ENCODE results near the gene OLFML3.
"Not testable (repeated sequence)": the region's sequence is repeated elsewhere in the genome, so short reads cannot be mapped to it uniquely, and the experiment has no call there.

Gene OLFML3, protein sequence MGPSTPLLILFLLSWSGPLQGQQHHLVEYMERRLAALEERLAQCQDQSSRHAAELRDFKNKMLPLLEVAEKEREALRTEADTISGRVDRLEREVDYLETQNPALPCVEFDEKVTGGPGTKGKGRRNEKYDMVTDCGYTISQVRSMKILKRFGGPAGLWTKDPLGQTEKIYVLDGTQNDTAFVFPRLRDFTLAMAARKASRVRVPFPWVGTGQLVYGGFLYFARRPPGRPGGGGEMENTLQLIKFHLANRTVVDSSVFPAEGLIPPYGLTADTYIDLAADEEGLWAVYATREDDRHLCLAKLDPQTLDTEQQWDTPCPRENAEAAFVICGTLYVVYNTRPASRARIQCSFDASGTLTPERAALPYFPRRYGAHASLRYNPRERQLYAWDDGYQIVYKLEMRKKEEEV

DNA sequence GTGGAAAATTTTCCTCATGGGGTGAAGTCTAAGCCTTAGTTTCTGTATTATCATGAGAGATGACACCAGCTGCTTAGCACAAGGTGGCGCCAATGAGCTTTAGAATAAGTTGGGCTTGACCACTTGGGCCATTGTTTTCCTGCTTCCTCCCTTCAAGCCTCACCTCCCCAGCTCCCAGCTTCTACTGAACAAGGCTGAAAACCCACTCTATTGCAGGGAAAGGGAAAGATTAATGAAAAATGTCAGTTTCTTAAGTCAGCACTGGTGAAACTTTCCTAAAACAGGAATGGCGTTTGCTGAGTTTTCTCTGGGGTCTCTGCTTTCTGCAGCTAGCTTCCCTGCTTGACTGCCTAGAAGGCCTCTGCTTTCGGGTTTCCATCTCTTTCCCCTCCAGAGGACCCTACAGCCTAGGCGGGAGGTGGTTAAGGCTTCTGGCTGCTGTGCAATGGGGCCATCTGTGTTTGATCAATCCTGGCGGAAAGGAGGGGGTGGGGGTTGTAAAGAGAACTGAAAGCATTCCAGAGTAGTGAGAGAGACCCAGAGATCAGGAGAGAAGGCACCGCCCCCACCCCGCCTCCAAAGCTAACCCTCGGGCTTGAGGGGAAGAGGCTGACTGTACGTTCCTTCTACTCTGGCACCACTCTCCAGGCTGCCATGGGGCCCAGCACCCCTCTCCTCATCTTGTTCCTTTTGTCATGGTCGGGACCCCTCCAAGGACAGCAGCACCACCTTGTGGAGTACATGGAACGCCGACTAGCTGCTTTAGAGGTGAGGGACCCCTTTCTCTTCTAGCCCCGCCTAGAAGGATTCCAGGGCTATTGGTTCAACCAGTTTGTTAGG is at the start of gene OLFML3:
OLFML3 (plus strand) TSS at position 612 of the 840 bp plus-strand sequence; CDS start at position 655, 43 bp downstream.
- DNase-seq, result peak; percentile 55

DNA sequence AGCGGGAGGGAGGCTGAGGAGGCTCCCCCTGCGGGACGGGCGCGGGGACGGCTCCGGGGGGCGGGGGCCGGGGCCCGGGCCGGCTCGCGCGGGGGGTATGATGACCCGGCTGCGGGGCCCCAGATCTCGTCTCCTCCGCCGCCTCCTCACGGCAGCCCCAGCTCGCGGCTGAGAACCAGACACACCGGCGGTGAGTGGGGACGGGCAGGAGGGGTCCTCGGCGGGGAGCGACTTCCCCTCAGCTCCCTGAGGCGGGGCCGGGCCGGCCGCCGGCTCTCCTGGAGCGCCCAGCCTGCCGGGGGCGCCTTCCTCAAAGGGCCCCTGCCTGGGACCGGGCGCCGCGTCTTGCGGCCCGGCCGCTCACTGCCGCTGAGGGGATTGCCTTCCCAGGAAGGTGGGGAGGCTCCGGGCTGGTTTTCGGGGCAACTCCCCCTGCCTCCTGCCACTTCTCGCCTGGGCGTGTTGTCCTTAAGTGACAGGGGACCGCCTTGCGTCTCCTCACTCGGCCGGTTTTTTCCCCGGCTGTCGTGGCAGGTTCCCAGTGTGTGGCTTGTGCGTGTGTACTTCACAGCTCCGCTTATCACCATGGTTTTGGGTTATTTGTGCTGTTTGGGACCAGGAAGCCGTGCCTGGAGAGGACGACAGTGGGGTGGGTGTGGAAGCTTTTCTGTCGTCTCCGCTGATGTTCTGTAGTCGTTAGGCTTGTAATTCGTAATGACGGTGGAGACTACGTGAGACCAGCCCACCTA is 49.4 kb upstream of the OLFML3 start:
- DNase-seq, result peak; percentile 84

DNA sequence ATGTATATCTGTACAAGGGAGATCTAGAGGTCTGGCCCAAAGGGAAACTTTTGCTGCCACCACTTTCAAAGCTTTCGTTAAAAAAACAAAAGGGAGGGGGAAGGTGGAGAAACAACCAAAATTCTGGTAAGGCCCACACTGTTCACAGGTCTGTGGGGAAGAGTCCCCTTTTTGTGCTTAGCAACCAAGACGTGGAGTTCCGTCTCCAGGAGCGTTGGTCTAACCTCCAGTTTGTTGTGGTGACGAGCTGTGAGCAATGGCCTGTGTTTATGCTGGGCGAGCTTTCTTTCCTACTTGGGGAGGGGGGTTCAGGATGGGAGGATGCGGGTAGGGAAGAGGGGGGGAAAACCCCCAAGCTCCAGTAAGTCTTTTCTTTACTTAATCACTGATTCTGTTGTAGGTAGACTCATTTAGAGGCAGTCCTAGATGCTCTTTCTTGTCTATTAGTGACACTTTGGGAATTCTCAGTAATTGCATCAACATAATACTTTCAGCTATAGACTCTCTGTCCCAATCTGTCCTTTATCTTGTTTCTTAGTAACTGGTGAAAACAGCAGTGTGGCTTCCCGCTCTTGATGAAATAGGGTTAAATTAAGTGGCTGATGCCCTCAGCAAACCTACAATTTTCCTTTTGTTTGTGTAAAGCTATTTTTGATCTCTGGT is 48.6 kb upstream of the OLFML3 start:
- peak; percentile 93 for DNase-seq

DNA sequence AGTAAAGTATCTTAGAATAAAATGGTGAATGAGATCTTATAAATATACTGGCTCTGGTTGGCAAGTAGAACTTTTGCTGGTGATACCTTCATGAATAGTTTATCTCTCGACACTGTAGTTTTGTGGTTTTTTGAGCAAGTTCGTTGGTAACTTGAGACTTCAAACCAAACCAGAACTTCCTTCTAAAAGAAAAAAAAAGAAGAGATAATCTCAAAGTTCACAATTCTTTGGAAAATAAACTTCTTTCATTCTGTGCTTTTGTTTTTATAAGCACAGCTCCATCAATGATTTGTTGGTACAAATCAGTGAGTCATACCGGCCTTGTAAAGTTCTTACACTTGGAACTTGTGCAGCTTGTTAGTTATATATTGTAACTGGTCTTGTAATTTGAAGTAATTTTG is 47.8 kb upstream of the OLFML3 start:
- DNase-seq, result peak; percentile 67

DNA sequence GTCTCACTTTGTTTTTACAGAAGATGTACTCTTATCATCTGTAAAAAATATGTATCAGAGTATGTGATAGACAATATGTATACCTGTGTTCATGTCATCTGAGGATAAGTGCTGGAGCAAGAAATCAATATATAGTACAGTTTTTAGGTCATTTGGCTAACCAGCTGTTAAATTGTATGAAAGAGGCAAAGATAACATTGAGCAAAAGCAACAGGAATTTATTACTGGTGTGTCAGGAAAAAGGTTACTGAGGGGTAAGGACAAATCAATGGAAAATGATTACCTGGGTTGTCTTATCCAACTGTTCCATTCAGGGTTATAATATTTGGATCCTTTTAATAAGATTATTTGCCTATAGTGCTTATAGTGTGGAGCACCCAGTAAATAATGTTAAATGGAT is 45.3 kb upstream of the OLFML3 start:
- no peak for DNase-seq

DNA sequence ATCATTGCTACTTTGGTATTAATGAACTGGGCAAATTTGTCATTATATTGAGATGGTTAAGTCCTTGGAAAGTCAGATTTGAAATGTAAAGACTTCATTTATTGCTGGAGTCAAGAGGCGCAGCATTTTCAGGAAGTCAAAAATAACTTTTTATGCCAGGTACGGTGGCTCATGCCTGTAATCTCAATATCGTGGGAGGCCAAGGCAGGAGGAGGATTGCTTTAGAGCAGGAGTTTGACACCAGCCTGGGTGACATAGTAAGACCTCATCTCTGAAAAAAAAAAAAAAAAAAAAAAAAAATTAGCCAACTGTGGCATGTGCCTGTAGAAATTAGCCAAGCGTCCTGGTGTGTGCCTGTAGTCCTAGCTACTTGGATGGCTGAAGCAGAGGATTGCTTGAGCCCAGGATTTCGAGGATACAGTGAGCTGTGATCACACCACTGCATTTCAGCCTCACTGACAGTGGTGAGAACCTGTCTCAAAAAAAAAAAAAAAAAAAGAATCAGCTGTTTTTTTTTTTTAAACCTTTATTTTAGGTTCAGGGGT is 44.7 kb upstream of the OLFML3 start:
- no peak for DNase-seq

DNA sequence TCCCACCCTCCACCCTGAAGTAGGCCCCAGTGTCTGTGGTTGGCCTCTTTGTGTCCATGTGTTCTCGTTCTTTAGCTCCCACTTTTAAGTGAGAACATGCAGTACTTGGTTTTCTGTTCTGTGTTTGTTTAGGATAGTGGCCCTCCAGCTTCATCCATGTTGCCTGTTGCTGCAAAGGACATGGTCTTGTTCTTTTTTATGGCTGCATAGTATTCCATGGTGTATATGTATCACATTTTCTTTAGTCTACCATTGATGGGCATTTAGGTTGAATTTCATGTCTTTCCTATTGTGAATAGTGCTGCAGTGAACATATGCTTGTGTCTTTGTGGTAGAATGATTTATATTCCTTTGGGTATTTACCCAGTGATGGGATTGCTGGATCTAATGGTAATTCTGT is 44.1 kb upstream of the OLFML3 start:
- no peak for DNase-seq

DNA sequence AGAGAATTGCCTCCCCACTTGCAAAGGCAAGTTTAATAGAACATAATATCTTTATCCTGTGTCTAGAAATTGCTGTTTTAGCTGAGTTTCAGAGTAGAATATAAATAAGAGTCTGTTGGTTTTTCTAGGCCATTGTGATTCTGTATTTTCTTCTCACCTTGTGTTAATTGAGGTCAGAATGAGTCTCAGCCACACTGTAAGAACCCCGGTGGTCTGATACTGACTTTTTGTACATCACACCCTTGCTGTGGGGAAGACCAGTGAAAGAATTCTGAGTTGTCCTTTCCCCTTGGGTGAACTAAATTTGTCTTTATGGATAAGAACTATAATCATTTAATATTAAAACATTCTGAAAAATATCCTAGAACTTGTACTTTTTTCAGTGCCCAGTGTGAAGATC is 43.3 kb upstream of the OLFML3 start:
- peak; percentile 34 for DNase-seq

DNA sequence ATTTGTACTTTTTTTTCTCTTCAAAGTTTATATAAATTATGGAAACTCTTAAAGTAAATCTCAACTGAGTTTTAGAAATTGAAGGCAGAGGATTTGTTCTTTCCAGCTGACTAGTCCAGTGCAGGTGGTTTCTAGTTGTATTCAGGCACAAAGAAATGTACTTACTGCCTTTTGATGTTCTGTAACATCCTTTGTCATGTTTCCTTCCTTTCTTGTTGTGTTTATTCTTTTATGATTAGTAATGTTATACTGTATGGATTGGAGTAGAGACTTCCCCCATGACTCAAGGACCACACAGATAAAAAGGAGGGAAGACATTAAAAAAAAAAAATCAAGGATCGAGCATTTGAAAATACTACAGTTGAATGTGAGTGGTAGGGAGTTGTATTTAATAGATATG is 42.1 kb upstream of the OLFML3 start:
- DNase-seq, result no peak

DNA sequence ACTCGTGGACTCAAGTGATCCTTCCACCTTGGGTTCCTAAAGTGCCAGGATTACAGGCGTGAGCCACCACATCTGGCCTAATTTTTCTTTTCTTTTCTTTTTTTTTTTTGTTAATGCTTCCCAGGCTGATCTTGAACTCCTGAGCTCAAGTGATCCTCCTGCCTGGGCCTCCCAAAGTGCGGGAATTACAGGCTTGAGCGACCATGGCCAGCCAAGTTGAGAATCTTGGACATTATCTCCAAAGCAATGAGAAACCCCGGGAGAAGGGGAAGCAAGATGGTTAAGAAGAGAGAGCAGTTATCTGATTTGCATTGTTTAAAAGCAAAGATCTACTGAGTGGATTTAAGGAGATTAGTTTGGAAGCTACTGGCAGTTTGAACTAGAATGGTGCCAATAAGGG is 41.1 kb upstream of the OLFML3 start:
- no peak for DNase-seq

DNA sequence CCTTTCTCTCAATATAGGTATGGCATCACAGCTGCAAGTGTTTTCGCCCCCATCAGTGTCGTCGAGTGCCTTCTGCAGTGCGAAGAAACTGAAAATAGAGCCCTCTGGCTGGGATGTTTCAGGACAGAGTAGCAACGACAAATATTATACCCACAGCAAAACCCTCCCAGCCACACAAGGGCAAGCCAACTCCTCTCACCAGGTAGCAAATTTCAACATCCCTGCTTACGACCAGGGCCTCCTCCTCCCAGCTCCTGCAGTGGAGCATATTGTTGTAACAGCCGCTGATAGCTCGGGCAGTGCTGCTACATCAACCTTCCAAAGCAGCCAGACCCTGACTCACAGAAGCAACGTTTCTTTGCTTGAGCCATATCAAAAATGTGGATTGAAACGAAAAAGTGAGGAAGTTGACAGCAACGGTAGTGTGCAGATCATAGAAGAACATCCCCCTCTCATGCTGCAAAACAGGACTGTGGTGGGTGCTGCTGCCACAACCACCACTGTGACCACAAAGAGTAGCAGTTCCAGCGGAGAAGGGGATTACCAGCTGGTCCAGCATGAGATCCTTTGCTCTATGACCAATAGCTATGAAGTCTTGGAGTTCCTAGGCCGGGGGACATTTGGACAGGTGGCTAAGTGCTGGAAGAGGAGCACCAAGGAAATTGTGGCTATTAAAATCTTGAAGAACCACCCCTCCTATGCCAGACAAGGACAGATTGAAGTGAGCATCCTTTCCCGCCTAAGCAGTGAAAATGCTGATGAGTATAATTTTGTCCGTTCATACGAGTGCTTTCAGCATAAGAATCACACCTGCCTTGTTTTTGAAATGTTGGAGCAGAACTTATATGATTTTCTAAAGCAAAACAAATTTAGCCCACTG is 38.7 kb upstream of the OLFML3 start:
- peak; percentile 67 for DNase-seq

DNA sequence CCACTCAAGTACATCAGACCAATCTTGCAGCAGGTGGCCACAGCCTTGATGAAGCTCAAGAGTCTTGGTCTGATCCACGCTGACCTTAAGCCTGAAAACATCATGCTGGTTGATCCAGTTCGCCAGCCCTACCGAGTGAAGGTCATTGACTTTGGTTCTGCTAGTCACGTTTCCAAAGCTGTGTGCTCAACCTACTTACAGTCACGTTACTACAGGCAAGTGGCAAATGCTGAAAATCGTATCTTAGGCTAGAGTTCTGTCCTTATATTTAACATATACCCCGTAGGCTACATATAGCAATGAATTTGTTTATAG is 38.1 kb upstream of the OLFML3 start:
- no peak for DNase-seq

DNA sequence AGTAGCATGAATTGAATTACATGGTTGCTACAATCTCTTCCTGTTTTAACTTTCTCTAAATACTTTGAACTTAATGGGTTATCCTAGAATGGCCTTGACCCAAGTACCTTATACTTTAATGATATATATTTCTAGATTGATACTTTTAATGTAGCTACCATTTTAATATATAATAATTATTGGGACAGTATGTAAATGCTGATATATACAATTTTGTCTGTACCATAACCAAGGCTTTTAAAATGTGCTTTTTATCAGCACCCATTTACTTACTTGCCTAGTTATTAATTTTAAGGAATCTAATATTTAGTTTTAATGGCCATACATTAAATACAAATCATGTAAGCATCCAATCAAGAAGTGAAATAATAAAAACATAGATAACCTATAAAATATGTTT is 36.7 kb upstream of the OLFML3 start:
- no peak for DNase-seq

DNA sequence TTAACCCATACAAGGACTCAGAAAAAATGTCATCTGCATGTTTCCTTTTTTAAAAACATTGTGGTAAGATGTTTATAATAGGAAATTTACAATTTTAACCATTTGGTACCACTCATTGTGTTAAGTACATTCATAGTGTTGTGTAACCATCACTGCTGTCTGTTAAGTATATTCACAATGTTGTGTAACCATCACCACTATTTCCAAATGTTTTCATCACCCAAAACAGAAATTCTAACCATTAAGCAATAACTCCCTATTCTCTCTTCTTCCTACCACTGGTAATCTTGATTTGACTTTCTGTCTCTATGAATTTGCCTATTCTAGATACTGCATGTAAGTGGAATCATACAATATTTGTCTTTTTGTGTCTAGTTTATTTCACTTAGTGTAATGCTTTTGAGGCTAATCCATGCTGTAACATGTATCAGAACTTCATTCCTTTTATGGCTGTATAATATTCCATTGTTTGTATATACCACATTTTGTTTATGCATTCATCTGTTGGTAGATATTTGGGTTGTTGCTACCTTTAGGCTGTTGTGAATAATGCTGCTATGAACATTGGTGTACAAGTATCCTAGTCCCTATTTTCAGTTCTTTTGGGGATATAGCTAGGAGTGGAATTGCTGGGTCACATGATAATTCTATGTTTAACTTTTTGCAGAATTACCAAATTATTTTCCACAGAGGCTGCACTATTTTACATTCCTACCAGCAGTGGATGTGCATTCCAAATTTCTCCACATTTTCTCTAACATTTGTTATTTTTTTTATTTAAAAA is 36.1 kb upstream of the OLFML3 start:
- DNase-seq, result no peak

DNA sequence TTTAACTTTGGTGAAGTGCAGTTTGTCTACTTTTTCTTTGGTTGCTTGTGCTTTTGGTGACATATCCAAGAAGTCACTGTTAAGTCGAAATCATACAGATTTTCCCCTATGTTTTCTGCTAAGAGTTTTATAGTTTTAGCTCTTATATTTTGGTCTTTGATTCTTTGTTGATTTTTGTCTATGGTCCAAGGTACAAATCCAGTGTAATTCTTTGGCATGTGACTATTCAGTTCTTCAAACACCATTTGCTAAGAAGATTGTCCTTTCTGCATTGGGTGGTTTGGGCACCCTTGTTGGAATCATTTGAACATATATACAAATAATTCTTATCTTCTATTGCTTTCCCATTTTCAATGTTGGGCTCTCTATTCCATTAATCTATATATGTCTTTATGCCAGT is 33.9 kb upstream of the OLFML3 start:
- DNase-seq, result no peak

DNA sequence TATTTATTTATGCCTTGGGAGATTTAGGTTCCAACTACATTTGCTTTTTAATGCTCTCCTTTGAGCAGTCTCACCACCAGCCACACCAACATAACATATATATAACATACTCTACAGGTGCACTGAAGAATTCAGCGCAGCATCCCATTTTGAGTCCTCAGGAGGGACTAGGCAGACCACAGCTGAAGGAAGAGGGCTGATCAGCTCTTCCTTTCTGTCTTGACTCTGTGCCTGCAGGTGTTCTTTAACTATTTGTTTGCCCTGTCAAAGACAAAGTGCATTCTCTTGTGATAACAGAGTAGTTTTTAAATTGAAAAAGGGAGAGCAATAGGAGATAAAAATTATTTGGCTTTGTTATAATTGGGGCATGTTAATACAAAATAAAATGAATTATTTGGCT is 33.2 kb upstream of the OLFML3 start:
- no peak for DNase-seq

DNA sequence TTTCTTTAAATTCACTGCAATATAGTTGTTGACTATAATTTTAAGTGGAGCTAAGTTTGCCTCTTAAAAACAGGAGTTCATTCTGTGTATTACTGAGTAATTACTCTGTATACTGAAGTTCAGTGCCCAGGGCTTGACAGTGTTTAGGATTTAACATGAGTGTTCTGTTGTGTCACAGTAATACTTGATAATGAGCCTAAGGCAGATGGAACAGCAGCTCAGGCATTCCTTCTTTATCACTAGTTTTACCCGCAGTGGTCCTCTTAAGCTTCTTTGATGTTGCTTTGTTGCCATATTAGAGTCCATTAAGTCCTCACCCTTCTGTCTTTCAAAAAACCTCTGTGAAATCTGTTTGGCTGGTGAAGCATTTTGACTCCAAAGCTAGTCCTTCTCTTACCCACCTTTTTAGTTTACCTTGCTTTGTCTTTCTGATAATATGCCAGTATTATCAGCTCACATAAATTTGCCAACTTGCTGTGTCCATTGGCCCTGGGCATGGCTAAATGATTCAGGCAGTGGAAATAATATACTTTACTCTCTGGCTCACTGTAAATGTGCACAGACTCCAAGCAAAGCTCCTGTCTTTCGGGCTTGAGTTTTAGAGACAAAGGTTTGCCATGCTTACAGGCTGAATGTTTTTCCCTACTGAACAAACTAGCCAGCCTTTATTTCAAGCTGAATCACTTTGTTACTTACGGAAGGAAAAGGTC is 32.4 kb upstream of the OLFML3 start:
- DNase-seq, result no peak

DNA sequence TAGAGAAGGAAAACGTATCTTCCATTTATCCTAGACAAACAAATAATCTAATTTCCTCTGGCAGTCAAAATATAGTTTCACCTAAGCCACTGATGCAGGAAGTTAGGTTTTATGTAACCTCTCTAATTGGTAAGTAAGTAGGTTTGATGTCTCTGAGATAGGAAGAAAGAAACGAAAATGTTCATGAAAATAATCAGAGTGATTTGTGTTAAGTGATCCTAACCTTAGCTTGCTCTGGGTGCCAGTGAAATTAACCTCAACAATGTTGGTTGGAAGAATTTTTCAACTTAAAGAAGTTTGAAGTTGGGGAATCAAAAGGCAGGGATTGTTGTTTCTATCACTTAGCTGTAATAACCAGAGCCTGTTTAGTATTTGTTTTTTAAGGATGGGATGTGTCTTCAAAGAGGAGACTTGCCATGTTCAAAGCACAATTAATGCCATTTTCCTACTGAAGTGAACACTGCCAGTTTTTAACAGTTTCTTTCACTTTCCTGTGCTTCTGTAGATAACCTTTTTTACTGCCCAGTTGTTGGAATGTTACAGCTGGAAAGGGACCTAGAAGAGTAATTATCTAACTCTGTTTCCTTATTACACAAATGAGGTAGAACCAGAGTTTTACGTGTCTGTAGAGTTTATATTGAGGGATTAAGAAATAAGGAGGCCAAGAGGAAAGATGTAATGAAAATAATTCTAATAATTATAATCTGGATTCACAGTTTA is 31.7 kb upstream of the OLFML3 start:
- peak; percentile 42 for DNase-seq

DNA sequence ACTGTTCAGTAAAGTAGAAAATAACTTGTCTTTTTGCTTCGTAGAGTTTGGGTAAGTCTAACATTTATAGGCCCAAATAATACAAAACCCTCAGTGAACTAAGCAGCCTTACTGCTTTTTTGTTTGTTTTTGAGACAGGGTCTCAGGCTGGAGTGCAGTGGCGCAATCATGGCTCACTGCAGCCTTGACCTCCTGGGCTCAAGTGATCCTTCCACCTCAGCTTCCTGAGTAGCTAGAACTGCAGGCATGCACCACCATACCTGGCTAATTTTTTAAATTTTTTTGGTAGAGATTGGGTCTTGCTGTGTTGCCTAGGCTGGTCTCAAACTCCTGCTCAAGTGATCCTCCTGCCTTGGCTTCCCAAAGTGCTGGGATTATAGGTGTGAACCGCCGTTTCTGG is 31.1 kb upstream of the OLFML3 start:
- DNase-seq, result not testable (repeated sequence)

All from CD4-positive, alpha-beta T cell treated with Interleukin-10 for 1 hour (primary cell).